SK-N-SH (cell line): ENCODE results near the gene TTC31. TPM values are rescaled to one million over a fixed set of nuclear protein-coding genes. Genes with fewer than 3 reads are reported as not detected.

ENCODE experiments used
- CTCF ChIA-PET: fragments of 300-600, 350-600 bp; formaldehyde crosslinking; extraction: SDS; loops from one replicate; lab custom pipeline; 2021; lab: Yijun Ruan, JAX
- POLR2A ChIA-PET: fragments of 350-600 bp; sonication (Branson Sonifier 250); formaldehyde crosslinking; extraction: SDS; loops from one replicate; lab custom pipeline; 2020; ENCODE audit warnings: antibody characterized with exemption, inconsistent platforms; lab: Yijun Ruan, JAX
- DNase-seq: peaks from one replicate; pipeline ENCODE4 v3.0.0; 2012
- H2AFZ ChIP-seq: fragments of 200-600 bp; sonication (generic); 2 replicates; pipeline ENCODE4 v1.8.1; 2016; ENCODE audit warnings: antibody characterized with exemption, mild to moderate bottlenecking, low read depth
- H3F3A ChIP-seq: fragments of 200-600 bp; sonication (generic); replicated peaks from 2 replicates; pipeline ENCODE3; 2016; ENCODE audit warnings: antibody characterized with exemption, mild to moderate bottlenecking; ENCODE audit not compliant: insufficient read depth
- H3K27ac ChIP-seq, 2 experiments: fragments of 200-500 bp in 1 of 2; fragments of 200-600 bp in 1 of 2; sonication (Bioruptor generic) in 1 of 2; sonication (generic), shearing (Covaris generic) in 1 of 2; 2 replicates each; pipeline versions ENCODE4 v1.5.1 to v1.6.1; 2014 to 2016; ENCODE audit warnings: low read depth in 2 of 2, inconsistent platforms in 1 of 2, low read length in 1 of 2, mild to moderate bottlenecking in 1 of 2, mixed read lengths in 1 of 2
- H3K27me3 ChIP-seq: fragments of 200-600 bp; sonication (generic), shearing (Covaris generic); 2 replicates; pipeline ENCODE4 v1.6.1; 2016; ENCODE audit warnings: mixed run types; ENCODE audit not compliant: insufficient read depth
- H3K36me3 ChIP-seq, 2 experiments: fragments of 200-500 bp in 1 of 2; fragments of 200-600 bp in 1 of 2; sonication (Bioruptor generic) in 1 of 2; sonication (generic) in 1 of 2; replicated peaks in 1 of 2; 2 replicates each; pipeline versions ENCODE3 to v1.5.1; 2014 to 2016; ENCODE audit warnings: low read length in 1 of 2, mild to moderate bottlenecking in 1 of 2; ENCODE audit not compliant: insufficient read depth in 2 of 2, control insufficient read depth in 1 of 2
- H3K4me1 ChIP-seq, 2 experiments: fragments of 200-500 bp in 1 of 2; fragments of 200-600 bp in 1 of 2; sonication (Bioruptor generic) in 1 of 2; sonication (generic), shearing (Covaris generic) in 1 of 2; 2 replicates each; pipeline versions ENCODE4 v1.5.1 to v1.6.1; 2014 to 2016; ENCODE audit warnings: low read depth in 1 of 2, low read length in 1 of 2, mixed run types in 1 of 2; ENCODE audit not compliant: insufficient read depth in 2 of 2, control insufficient read depth in 1 of 2
- H3K4me2 ChIP-seq: fragments of 200-600 bp; sonication (generic), shearing (Covaris generic); 2 replicates; pipeline ENCODE4 v1.6.1; 2017; ENCODE audit warnings: mixed run types
- H3K4me3 ChIP-seq, 2 experiments: fragments of 200-500 bp in 1 of 2; fragments of 200-600 bp in 1 of 2; sonication (Bioruptor generic) in 1 of 2; sonication (generic), shearing (Covaris generic) in 1 of 2; 2 replicates each; pipeline versions ENCODE4 v1.5.1 to v1.8.1; 2014 to 2016; ENCODE audit warnings: low read depth in 2 of 2, inconsistent platforms in 1 of 2, low read length in 1 of 2, mild to moderate bottlenecking in 1 of 2, mixed read lengths in 1 of 2, moderate library complexity in 1 of 2
- H3K79me2 ChIP-seq: fragments of 200-600 bp; sonication (generic); 2 replicates; pipeline ENCODE4 v1.8.1; 2017; ENCODE audit warnings: mild to moderate bottlenecking; ENCODE audit not compliant: insufficient read depth
- H3K9ac ChIP-seq: fragments of 200-600 bp; sonication (generic); 2 replicates; pipeline ENCODE4 v1.6.1; 2017; ENCODE audit warnings: mixed run types
- H3K9me2 ChIP-seq: fragments of 200-600 bp; sonication (generic); 2 replicates; pipeline ENCODE4 v1.6.1; 2017; ENCODE audit warnings: mixed run types
- H3K9me3 ChIP-seq: fragments of 200-600 bp; sonication (generic); 2 replicates; pipeline ENCODE4 v1.6.1; 2017; ENCODE audit warnings: mixed run types, mild to moderate bottlenecking, moderate library complexity
- H4K20me1 ChIP-seq: fragments of 200-600 bp; sonication (generic); 2 replicates; pipeline ENCODE4 v1.6.1; 2017; ENCODE audit warnings: mild to moderate bottlenecking, mixed run types; ENCODE audit not compliant: insufficient read depth
- CTCF ChIP-seq: fragments of 200-600 bp; sonication (generic); IDR thresholded peaks from 2 replicates; pipeline ENCODE4 v1.6.1; 2017; ENCODE audit warnings: antibody characterized with exemption, mild to moderate bottlenecking, moderate library complexity
- ELF1 ChIP-seq: IDR thresholded peaks from 2 replicates; pipeline ENCODE4 v1.4.0; 2012
- EP300 ChIP-seq, 2 experiments: IDR thresholded peaks; 2 replicates each; pipeline versions ENCODE4 v1.4.0 to v1.6.1; 2012; ENCODE audit warnings: borderline replicate concordance in 1 of 2, low read depth in 1 of 2, low read length in 1 of 2
- EZH2phosphoT487 ChIP-seq: fragments of 200-600 bp; sonication (generic); IDR thresholded peaks from 2 replicates; pipeline ENCODE4 v1.6.1; 2017; ENCODE audit warnings: low read depth, mixed run types, mild to moderate bottlenecking, antibody characterized with exemption, moderate library complexity, borderline replicate concordance
- FOSL2 ChIP-seq: IDR thresholded peaks from 2 replicates; pipeline ENCODE4 v1.4.0; 2012; ENCODE audit warnings: low read depth, mild to moderate bottlenecking, moderate library complexity, borderline replicate concordance
- FOXJ3 ChIP-seq: sonication (generic); formaldehyde crosslinking; IDR thresholded peaks from 2 replicates; pipeline ENCODE4 v1.5.1; 2020; ENCODE audit warnings: mild to moderate bottlenecking, missing genetic modification reagents
- GATA2 ChIP-seq: sonication (generic); formaldehyde crosslinking; IDR thresholded peaks from 2 replicates; pipeline ENCODE4 v1.5.0; 2020; ENCODE audit warnings: mild to moderate bottlenecking, missing genetic modification reagents
- IRF3 ChIP-seq: fragments of 150-350 bp; IDR thresholded peaks from 2 replicates; pipeline ENCODE4 v1.6.1; 2016; ENCODE audit warnings: mild to moderate bottlenecking, low read depth, low read length
- JUND ChIP-seq: IDR thresholded peaks from 2 replicates; pipeline ENCODE4 v1.4.0; 2012
- MEF2A ChIP-seq: IDR thresholded peaks from 2 replicates; pipeline ENCODE4 v1.4.0; 2012; ENCODE audit warnings: low read depth, borderline replicate concordance
- MXI1 ChIP-seq: IDR thresholded peaks from 2 replicates; pipeline ENCODE4 v1.6.1; 2012; ENCODE audit warnings: mild to moderate bottlenecking, low read depth, low read length, improper control_type of control experiment
- NRF1 ChIP-seq: IDR thresholded peaks from 2 replicates; pipeline ENCODE4 v1.6.1; 2012; ENCODE audit warnings: low read depth, mild to moderate bottlenecking, low read length
- PBX3 ChIP-seq: IDR thresholded peaks from 2 replicates; pipeline ENCODE4; 2012
- POLR2AphosphoS5 ChIP-seq: IDR thresholded peaks from 2 replicates; pipeline ENCODE4 v1.6.1; 2012; ENCODE audit warnings: low read depth, low read length
- RAD21 ChIP-seq: IDR thresholded peaks from 2 replicates; pipeline ENCODE4 v1.6.1; 2012; ENCODE audit warnings: mild to moderate bottlenecking, low read length
- RCOR1 ChIP-seq: fragments of 150-350 bp; IDR thresholded peaks from 2 replicates; pipeline ENCODE4 v1.6.1; 2017; ENCODE audit warnings: antibody characterized with exemption, low read length
- RXRA ChIP-seq: IDR thresholded peaks from 2 replicates; pipeline ENCODE4 v1.4.0; 2012; ENCODE audit warnings: low read depth, mild to moderate bottlenecking, borderline replicate concordance
- SIN3A ChIP-seq: IDR thresholded peaks from 2 replicates; pipeline ENCODE4 v1.6.1; 2012; ENCODE audit warnings: low read depth, mild to moderate bottlenecking, low read length, moderate library complexity, borderline replicate concordance
- TCF12 ChIP-seq: IDR thresholded peaks from 2 replicates; pipeline ENCODE4 v1.4.0; 2012
- TEAD4 ChIP-seq: IDR thresholded peaks from 2 replicates; pipeline ENCODE4 v1.4.0; 2012; ENCODE audit warnings: mild to moderate bottlenecking, borderline replicate concordance; ENCODE audit not compliant: insufficient read depth
- USF2 ChIP-seq: fragments of 150-350 bp; IDR thresholded peaks from 2 replicates; pipeline ENCODE4 v1.6.1; 2017; ENCODE audit warnings: antibody characterized with exemption, low read length, low read depth, borderline replicate concordance
- YY1 ChIP-seq: IDR thresholded peaks from 2 replicates; pipeline ENCODE4 v1.4.0; 2012; ENCODE audit warnings: low read depth, mild to moderate bottlenecking
- WGBS: methylation state at CpG from one replicate; pipeline ENCODE4 v1.1.6; 2017; ENCODE audit warnings: low lambda C conversion rate; 5-methylcytosine and 5-hydroxymethylcytosine counted together
- polyA plus RNA-seq, 3 experiments: library from polyadenylated mRNA; depleted of rRNA; stranded (reverse); fragments of >200 nt; gene quantifications; 2 replicates each; pipeline ENCODE4 v1.2.3, GENCODE V29; 2012

TTC31 gene
- polyA plus RNA-seq, 1 of the 3 experiments (the other 2 are of a cell fraction), result 27.9 TPM

GRCh38 chr2:74507145-74507925 lies 24.5 kb downstream of the TTC31 start, which contains the start of gene PCGF1 (continued):
- TF ChIP-seq SIN3A (no peak), YY1 (peak; percentile 95), USF2 (peak; percentile 48; the same call in 1 of the 2 replicates), MEF2A (no peak), RXRA (no peak), ELF1 (peak; percentile 80), EZH2phosphoT487 (no peak), PBX3 (no peak), POLR2AphosphoS5 (peak; percentile 83), MXI1 (peak; percentile 87; the same call in 1 of the 2 replicates)

GRCh38 chr2:74507926-74508520 lies 25.1 kb downstream of the TTC31 start:
- Histone ChIP-seq H3K36me3 (peaks cover 15 to 20% of the 10 kb centered on the region in 2 experiments), H3K4me1 (peaks cover 24 to 31% of the 10 kb centered on the region in 2 experiments; a peak in 3 of 4 replicates), H3K9ac (peak overlapping the region; percentile 95), H2AFZ (peak overlapping the region; percentile 85), H3F3A (peaks cover 33% of the 10 kb centered on the region), H3K4me2 (peak overlapping the region; percentile 96), H3K9me3 (no peaks in the 10 kb centered on the region), H3K9me2 (no peaks in the 10 kb centered on the region), H3K27me3 (no peaks in the 10 kb centered on the region), H3K27ac (peak overlapping the region; percentile 99 to 100), H4K20me1 (no peaks in the 10 kb centered on the region), H3K79me2 (peaks cover 22% of the 10 kb centered on the region; the same call in 1 of the 2 replicates), H3K4me3 (peak overlapping the region; percentile 84 to 86)
- peak; percentile 87 for DNase-seq
- 9% methylated on average over 33 of the region's 38 CpGs for WGBS
- POLR2A ChIA-PET, result interaction anchor here (0.9 to 2.3 kb wide), 6 partner anchors 10 to 34 kb away, joined by 3 to 11 read pairs (median 8); partner anchors contain the start of genes CCDC142, DQX1 and TTC31
- CTCF ChIA-PET, result interaction anchor here (0.9 to 7.5 kb wide), 9 partner anchors 9 to 80 kb away, joined by 3 to 80 read pairs (median 5); partner anchors contain the start of genes AUP1, CCDC142, DQX1 and HTRA2
- TF ChIP-seq FOXJ3 (peak; percentile 71), JUND (no peak; the same call in 1 of the 2 replicates), SIN3A (no peak; the same call in 1 of the 2 replicates), NRF1 (no peak), MXI1 (peak; percentile 50), GATA2 (peak; percentile 64; the same call in 1 of the 2 replicates), EZH2phosphoT487 (no peak), TEAD4 (peak; percentile 46; the same call in 1 of the 2 replicates), POLR2AphosphoS5 (peak; percentile 70), EP300 (IDR thresholded peaks at IDR 0.05; ENCODE audit: borderline replicate concordance in 1 of 2, low read depth in 1 of 2, low read length in 1 of 2) (peak; percentile 47 to 96; a peak in 3 of 4 replicates), RAD21 (no peak), RCOR1 (peak; percentile 92), CTCF (no peak), YY1 (no peak), TCF12 (peak; percentile 94), FOSL2 (0 out of 2 replicates have a peak, but pooled peaks have one; percentile 3), IRF3 (no peak), PBX3 (peak; percentile 36)
